Central memory CD8-positive, alpha-beta T cell (primary cell): ENCODE data around the gene CDC42.
A peak's percentile ranks its signal among the peaks of the same experiment; 100 is the strongest.
"Not testable (repeated sequence)": the region's sequence is repeated elsewhere in the genome, so short reads cannot be mapped to it uniquely, and the experiment has no call there.

Experiments
- ATAC-seq: fragments of 150-1000 bp; cut with Tn5 transposase; replicated peaks from 2 replicates; pipeline ENCODE4 v1.10.0; 2022; ENCODE audit warnings: mild to moderate bottlenecking, moderate FRiP score, moderate number of reproducible peaks; ENCODE audit not compliant: poor library complexity, severe bottlenecking; ENCODE audit errors: extremely low read depth
- DNase-seq, 2 donors: peaks; one replicate each; pipeline ENCODE4 v3.0.0; 2021; ENCODE audit warnings: low spot score in 2 of 2
- H3K27ac Mint-ChIP-seq: one replicate; pipeline ENCODE4 v1.8.0; 2022; ENCODE audit warnings: low read depth, mild to moderate bottlenecking, moderate library complexity, mixed read lengths
- H3K27me3 Mint-ChIP-seq: one replicate; pipeline ENCODE4 v1.8.0; 2022; ENCODE audit warnings: mixed read lengths
- H3K36me3 Mint-ChIP-seq: one replicate; pipeline ENCODE4 v1.8.0; 2022; ENCODE audit warnings: mild to moderate bottlenecking, moderate library complexity, mixed read lengths; ENCODE audit not compliant: insufficient read depth
- H3K4me1 Mint-ChIP-seq: one replicate; pipeline ENCODE4 v1.8.0; 2022; ENCODE audit warnings: mixed read lengths
- H3K4me3 Mint-ChIP-seq: one replicate; pipeline ENCODE4 v1.8.0; 2022; ENCODE audit warnings: mild to moderate bottlenecking, moderate library complexity, mixed read lengths
- H3K9me3 Mint-ChIP-seq: one replicate; pipeline ENCODE4 v1.8.0; 2022; ENCODE audit warnings: mixed read lengths

The CDC42 gene

DNA sequence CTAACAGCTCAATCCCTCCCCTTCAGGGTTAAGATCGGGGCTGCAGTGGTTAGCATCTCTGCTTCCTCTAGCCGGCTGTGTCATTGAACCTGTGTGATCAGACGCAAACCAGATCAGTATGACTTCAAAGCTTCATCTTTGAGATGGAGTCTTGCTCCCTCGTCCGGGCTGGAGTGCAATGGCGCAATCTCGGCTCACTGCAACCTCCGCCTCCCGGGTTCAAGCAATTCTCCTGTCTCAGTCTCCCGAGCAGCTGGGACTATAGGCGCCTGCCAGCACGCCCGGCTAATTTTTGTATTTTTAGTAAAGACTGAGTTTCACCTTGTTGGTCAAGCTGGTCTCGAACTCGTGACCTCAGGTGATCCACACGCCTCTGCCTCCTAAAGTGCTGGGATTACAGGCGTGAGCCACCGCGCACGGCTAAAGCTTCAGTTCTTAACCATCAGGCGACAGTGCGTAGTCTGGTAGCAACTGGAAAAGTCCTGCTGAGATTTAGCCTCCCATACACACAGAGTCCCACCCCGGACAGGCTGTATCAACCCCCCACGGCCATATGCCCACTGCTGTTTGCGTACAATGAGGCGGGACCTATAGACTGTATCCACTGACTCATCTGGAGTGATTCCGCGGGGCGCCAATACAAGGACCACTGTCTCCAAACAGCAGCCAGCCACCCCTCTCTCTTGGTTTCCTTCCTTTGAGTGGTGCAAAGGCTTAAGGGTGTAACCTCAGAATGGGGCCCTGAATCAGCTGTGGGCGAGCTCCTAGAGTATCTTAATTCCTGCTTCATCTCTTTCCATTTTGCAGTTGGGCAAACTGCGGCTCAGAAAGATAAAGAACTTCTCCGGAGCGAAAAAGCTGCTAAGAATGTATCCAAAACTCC lies 27.8 kb upstream of the CDC42 start:
- peak; percentile 83 for ATAC-seq
- peak; percentile 65 to 82 for DNase-seq
- peaks cover 35% of the 10 kb centered on the region for H3K4me1 Mint-ChIP-seq

DNA sequence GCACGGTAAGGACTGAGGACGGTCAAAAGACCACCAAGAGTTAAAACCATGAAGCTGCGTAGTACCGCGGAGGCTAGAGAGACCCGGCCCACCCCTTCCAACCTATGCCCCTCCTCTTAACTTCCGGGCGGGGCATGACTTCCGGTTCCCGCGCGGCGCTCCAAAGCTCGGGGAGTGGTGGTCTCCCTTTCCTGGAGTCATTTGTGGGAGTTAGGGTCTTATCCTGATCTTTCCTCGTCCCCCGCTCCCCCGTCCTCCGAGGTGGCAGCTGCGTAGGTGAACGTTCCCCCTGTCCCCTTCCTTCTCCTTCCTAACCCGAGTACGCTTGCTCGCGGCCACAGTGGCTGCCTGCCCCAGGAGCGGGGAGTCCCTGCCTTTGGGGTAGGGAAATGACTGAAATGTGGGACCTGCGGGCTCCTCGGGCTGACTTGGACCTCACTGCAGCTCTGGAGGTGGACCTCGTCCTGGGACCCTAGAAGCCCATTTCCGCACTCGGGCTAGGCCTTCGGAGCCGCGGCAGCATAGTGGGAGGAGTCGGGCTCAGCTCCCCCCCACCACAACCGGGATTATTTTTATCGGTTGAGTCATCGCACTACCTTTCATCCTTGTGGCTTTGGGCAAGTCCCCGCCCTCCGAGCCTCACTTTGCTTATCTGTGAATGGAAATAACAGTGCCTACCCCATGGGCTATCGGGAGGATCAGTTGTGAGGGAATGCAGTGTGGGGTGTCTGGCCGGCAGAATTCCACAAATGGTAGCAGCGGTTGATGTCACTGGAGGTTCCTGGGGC lies 26.9 kb upstream of the CDC42 start:
- H3K4me1 Mint-ChIP-seq, result peaks cover 35% of the 10 kb centered on the region
- DNase-seq, result peak; percentile 65 to 83
- peaks cover 22% of the 10 kb centered on the region for H3K36me3 Mint-ChIP-seq
- H3K27me3 Mint-ChIP-seq, result no peaks in the 10 kb centered on the region
- H3K4me3 Mint-ChIP-seq, result peak overlapping the region; percentile 90
- ATAC-seq, result peak; percentile 82
- H3K9me3 Mint-ChIP-seq, result no peaks in the 10 kb centered on the region
- peak overlapping the region; percentile 97 for H3K27ac Mint-ChIP-seq

More for the DNA sequence above, 27.8 kb upstream of the CDC42 start:
- H3K4me3 Mint-ChIP-seq, result peak overlapping the region; percentile 90
- H3K36me3 Mint-ChIP-seq, result peaks cover 22% of the 10 kb centered on the region
- no peaks in the 10 kb centered on the region for H3K9me3 Mint-ChIP-seq
- no peaks in the 10 kb centered on the region for H3K27me3 Mint-ChIP-seq
- peak overlapping the region; percentile 97 for H3K27ac Mint-ChIP-seq

DNA sequence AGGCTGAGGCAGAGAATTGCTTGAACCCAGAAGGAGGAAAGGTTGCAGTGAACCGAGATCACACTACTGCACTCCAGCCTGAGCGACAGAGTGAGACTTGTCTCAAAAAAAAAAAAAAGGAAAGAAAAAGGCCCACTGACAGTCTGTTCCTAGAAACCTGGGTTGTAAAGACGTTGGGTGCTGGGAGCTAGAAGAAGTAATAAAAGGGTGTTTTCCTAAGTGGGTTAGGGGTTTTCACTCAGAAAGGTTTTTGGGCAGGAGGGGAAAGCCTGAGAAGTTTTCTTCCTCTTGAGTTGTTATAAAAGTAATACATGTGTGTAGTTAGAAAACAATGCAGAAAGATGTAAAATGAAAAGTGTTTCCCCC lies 25.6 kb upstream of the CDC42 start:
- Mint-ChIP-seq H3K9me3 (no peaks in the 10 kb centered on the region), H3K4me1 (peaks cover 35% of the 10 kb centered on the region), H3K27ac (peak overlapping the region; percentile 97), H3K27me3 (no peaks in the 10 kb centered on the region), H3K36me3 (peaks cover 24% of the 10 kb centered on the region), H3K4me3 (peak overlapping the region; percentile 90)
- DNase-seq (no peak), ATAC-seq (no peak)

DNA sequence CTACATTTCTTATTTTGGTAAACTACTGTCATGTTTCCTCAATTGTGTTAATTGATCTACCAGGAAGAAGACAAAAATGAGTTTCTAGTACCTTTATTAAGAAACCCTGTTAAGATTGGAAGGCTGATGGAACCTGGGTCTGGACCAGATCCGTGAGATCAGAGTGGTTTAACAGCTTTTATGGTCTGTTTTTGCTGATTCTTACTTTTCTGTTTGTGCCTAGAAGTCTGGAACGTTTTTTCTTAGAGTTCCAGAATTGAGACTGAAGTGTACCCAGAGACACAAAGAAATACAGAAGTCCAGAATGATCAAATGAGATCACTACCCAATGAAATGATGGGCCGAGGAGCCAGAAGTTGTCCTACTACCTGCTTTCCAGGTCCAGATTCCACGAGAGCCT lies 22.5 kb upstream of the CDC42 start:
- no peak overlapping the region for H3K27ac Mint-ChIP-seq

DNA sequence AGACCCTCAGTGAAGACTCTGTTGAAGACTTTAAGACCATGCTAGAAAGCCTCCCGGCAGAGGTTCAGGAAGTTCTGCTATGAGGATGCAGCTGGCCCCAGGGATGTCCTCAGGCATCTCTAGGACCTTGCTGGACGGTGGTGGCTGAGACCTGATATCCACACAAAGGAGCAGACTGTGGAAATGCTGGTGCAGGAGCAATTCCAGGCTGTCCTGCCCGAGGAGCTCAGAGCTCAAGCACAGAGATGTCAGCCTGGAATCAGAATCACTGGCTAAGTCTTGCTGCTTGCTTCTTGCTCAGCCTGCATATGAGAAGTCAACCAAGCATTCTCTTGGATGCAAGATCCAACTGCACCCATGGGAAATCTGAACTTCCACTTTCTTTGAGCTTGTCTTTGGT lies 22.0 kb upstream of the CDC42 start:
- no peak overlapping the region for H3K27ac Mint-ChIP-seq
- H3K9me3 Mint-ChIP-seq, result no peaks in the 10 kb centered on the region
- H3K36me3 Mint-ChIP-seq, result peaks cover 11% of the 10 kb centered on the region
- peaks cover 18% of the 10 kb centered on the region for H3K4me1 Mint-ChIP-seq
- ATAC-seq (no peak), DNase-seq (no peak)
- no peaks in the 10 kb centered on the region for H3K27me3 Mint-ChIP-seq
- H3K4me3 Mint-ChIP-seq, result no peak overlapping the region

More for the DNA sequence above, 22.5 kb upstream of the CDC42 start:
- H3K4me1 Mint-ChIP-seq, result peaks cover 18% of the 10 kb centered on the region
- H3K27me3 Mint-ChIP-seq, result no peaks in the 10 kb centered on the region
- DNase-seq (no peak), ATAC-seq (no peak)
- H3K36me3 Mint-ChIP-seq, result peaks cover 15% of the 10 kb centered on the region
- H3K4me3 Mint-ChIP-seq, result no peak overlapping the region
- H3K9me3 Mint-ChIP-seq, result no peaks in the 10 kb centered on the region

DNA sequence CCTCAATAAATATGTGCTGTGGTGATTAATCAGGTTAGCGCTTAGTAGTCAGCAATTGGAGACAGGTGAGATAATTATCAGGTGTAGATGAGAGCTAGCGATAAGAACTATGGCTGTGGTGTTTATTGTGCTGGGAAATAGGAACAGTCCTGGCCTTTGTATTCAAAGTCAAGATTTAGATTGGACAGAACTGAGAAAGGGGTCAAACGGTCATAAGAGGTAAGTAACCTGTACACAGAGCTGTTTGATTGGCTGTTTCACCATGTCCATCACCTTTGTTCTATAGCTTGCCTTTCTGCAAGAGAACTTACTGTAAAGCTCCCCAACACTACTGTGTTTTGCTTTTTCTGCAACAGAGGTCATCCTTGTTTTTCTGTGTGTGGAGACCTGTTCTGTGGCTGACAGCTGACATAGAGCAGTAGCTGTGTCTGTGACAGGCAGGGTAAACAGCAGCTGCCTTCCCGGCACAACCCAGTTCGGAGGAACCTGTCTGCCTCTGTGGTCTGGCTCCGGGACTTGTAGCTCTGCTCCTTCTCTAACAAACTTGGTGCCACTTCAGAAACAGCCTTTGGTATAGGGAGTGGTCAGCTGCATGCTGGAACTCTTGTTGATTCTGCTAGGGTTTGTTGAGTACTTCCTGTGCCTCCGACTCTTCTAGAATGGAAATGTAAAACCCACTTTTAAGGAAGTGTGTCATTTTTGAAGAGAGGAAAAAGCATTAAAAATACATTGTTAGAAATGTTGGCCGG lies 21.1 kb upstream of the CDC42 start:
- peaks cover 4% of the 10 kb centered on the region for H3K36me3 Mint-ChIP-seq
- no peak overlapping the region for H3K4me3 Mint-ChIP-seq
- ATAC-seq, result no peak
- H3K27ac Mint-ChIP-seq, result no peak overlapping the region
- no peaks in the 10 kb centered on the region for H3K9me3 Mint-ChIP-seq
- no peak for DNase-seq
- peaks cover 10% of the 10 kb centered on the region for H3K4me1 Mint-ChIP-seq
- H3K27me3 Mint-ChIP-seq, result no peaks in the 10 kb centered on the region

DNA sequence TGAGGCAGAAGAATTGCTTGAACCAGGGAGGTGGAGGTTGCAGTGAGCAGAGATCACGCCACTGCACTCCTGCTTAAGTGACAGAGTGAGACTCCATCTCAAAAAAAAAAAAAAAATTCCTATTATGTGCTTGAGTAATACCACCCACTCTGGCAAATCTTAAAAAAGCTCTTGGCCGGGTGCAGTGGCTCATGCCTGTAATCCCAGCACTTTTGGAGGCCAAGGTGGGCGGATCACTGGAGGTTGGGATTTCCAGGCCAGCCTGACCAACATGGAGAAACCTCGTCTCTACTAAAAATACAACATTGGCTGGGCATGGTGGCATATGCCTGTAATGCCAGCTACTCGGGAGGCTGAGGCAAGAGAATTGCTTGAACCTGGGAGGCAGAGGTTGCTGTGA lies 17.7 kb upstream of the CDC42 start:
- ATAC-seq, H3K27me3 Mint-ChIP-seq, H3K4me3 Mint-ChIP-seq, H3K36me3 Mint-ChIP-seq, H3K27ac Mint-ChIP-seq, DNase-seq, H3K9me3 Mint-ChIP-seq: not testable (repeated sequence)
- H3K4me1 Mint-ChIP-seq, result peaks cover 19% of the 10 kb centered on the region

DNA sequence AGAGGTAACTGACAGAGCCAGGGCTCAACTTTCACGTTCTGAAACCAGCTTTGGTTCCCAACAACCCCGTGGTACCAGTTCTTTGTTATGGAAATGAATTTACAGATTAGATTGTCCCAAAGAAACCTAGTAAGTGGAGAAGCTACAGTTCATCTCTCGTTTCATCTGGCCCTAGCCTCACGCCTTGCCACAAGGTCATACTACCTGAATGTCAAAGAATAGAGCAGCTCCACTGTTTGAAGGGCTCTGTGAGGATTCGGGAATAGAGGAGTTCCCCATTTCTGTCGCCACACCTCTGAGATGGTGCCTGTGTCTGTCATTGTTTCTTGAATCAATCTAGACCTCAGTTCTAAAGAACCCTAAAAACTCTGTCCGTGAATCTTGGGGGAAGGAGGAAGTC lies 15.0 kb upstream of the CDC42 start:
- no peak for ATAC-seq
- Mint-ChIP-seq H3K9me3 (no peaks in the 10 kb centered on the region), H3K27ac (peak overlapping the region; percentile 95), H3K27me3 (no peaks in the 10 kb centered on the region), H3K4me1 (peaks cover 35% of the 10 kb centered on the region), H3K36me3 (peaks cover 9% of the 10 kb centered on the region), H3K4me3 (no peak overlapping the region)
- no peak for DNase-seq

DNA sequence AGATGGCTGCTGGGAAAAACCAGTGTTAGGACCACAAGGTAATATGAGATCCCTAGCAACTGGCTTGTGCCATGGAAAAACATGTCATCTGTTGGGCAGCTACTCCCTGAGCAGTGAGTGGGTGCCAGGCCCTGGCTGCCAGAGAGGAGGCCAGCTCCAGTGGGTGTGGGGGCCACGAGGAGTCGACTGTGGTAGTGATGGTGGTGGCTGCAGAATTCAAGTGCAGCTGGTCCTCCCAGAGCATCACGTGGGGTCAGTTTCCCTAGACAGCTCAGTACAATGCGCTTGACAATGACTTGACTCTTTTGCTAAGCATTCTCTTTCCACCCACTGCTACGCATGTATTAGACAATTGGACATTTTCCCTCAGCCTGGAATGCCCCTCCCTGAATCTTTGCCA lies 14.5 kb upstream of the CDC42 start:
- no peak for DNase-seq
- ATAC-seq, result no peak

DNA sequence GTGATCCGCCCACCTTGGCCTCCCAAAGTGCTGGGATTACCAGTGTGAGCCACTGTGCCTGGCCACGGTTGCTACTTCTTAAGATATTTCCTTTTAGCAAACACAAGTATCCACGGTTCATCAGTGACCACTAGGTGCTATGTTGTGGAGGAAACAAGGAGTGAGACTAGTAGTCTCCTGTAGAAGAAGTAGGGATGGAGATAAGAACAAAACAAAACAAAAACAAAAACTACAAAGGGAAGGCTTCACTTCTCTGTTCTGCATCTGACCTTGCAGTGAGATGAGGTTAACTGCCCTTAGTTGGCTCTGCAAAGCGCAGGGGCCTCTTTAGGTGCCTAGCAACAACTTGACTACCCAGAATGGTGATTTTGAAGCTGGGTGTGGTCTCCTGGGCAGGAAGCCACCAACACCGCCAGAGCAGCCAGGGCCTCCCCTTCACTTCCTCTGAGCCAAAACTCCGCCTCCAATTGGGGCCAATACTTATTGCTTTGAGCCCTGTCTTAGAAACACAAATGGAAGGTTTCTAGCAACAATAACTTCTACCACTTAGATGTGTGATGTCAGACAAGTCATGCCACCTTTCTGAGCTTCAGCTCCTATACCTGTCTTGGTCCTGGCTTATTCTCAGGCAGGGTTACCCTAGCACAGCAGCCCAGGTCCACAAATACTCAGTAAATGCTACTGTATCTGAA lies 12.8 kb upstream of the CDC42 start:
- ATAC-seq (peak; percentile 97), DNase-seq (peak; percentile 77 to 95)
- H3K36me3 Mint-ChIP-seq, result peaks cover 9% of the 10 kb centered on the region
- H3K4me3 Mint-ChIP-seq, result peak overlapping the region; percentile 72
- H3K27ac Mint-ChIP-seq, result peak overlapping the region; percentile 95
- no peaks in the 10 kb centered on the region for H3K9me3 Mint-ChIP-seq
- H3K4me1 Mint-ChIP-seq, result peaks cover 48% of the 10 kb centered on the region
- no peaks in the 10 kb centered on the region for H3K27me3 Mint-ChIP-seq

More for the DNA sequence above, 14.5 kb upstream of the CDC42 start:
- Mint-ChIP-seq H3K4me3 (no peak overlapping the region), H3K27ac (peak overlapping the region; percentile 95), H3K36me3 (peaks cover 9% of the 10 kb centered on the region), H3K4me1 (peaks cover 40% of the 10 kb centered on the region), H3K27me3 (no peaks in the 10 kb centered on the region), H3K9me3 (no peaks in the 10 kb centered on the region)

DNA sequence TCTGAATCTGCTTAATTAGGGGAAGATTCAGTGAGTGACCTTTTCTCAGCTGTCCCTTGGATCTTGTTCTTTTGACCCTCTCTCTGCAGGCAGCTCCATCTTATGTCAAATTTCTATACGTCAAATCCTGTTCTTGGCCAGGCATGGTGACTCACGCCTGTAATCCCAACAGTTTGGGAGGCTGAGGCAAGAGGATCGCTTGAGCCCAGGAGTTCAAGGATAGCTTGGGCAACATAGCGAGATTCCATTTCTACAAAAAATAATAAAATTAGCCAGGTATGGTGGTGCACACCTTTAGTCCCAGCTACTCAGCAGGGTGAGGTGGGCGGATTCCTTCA lies 12.3 kb upstream of the CDC42 start:
- peaks cover 9% of the 10 kb centered on the region for H3K36me3 Mint-ChIP-seq
- peaks cover 2% of the 10 kb centered on the region for H3K9me3 Mint-ChIP-seq
- DNase-seq (no peak), ATAC-seq (no peak)
- peak overlapping the region; percentile 72 for H3K4me3 Mint-ChIP-seq
- H3K27me3 Mint-ChIP-seq, result no peaks in the 10 kb centered on the region
- H3K4me1 Mint-ChIP-seq, result peaks cover 53% of the 10 kb centered on the region
- peak overlapping the region; percentile 95 for H3K27ac Mint-ChIP-seq

DNA sequence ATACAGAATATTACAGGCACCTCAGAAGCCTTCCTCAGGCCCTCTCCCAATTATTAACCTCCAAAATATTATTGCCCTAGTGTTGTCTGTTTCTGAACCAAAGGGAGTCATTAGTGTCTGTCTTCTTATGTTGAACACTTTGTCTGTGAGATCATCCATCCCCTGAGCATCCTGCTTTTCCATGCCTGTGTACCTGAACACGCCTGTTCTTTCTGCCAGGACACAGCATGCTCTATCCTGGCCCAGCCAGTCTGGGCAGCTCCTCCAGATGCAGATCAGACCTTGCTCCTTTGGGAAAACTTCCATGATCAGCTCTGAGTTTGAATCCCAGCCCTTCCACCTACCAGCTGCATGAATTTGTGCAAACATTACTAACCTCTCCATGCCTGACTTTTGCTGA lies 11.0 kb upstream of the CDC42 start:
- Mint-ChIP-seq H3K9me3 (peaks cover 5% of the 10 kb centered on the region), H3K4me3 (peak overlapping the region; percentile 48), H3K4me1 (peaks cover 57% of the 10 kb centered on the region), H3K27ac (peak overlapping the region; percentile 91), H3K36me3 (peaks cover 9% of the 10 kb centered on the region), H3K27me3 (no peaks in the 10 kb centered on the region)
- no peak for DNase-seq
- no peak for ATAC-seq
